GM23338 (cell line): ENCODE data around the gene IGSF9B.

Experiments used
- CREB1 ChIP-seq: fragments of 250-450 bp; sonication (Bioruptor Pico); IDR thresholded peaks from 2 replicates; pipeline ENCODE4 v1.5.0; 2020; ENCODE audit warnings: low read depth, mild to moderate bottlenecking, moderate library complexity
- EZH2 ChIP-seq: fragments of 200-600 bp; sonication (generic); IDR thresholded peaks from one replicate; pipeline ENCODE4 v1.8.0; 2017; ENCODE audit warnings: antibody characterized with exemption, mild to moderate bottlenecking, low read depth; ENCODE audit not compliant: unreplicated experiment
- EZH2phosphoT487 ChIP-seq: fragments of 200-600 bp; sonication (generic); IDR thresholded peaks from one replicate; pipeline ENCODE4 v1.8.1; 2018; ENCODE audit warnings: antibody characterized with exemption; ENCODE audit not compliant: unreplicated experiment
- JUNB ChIP-seq: IDR thresholded peaks from one replicate; pipeline ENCODE4 v1.6.1; 2016; ENCODE audit warnings: antibody characterized with exemption; ENCODE audit not compliant: unreplicated experiment
- POLR2AphosphoS5 ChIP-seq: IDR thresholded peaks from 2 replicates; pipeline ENCODE4 v1.6.1; 2016; ENCODE audit warnings: antibody characterized with exemption, low read depth
- ZNF331 ChIP-seq: fragments of 250-450 bp; sonication (Bioruptor Pico); IDR thresholded peaks from 2 replicates; pipeline ENCODE4 v1.5.0; 2020; ENCODE audit warnings: low read depth, mild to moderate bottlenecking, moderate library complexity
- TF ChIP-seq, protein P1 (sequence below), 2 experiments: fragments of 200-600 bp in 1 of 2; sonication (generic) in 1 of 2; conservative IDR thresholded peaks; 2 replicates each; pipeline versions ENCODE4 v1.5.1 to v1.6.1; 2016 to 2017; ENCODE audit warnings: antibody characterized with exemption in 2 of 2, low read depth in 2 of 2, mild to moderate bottlenecking in 2 of 2, moderate library complexity in 1 of 2
- TF ChIP-seq, protein P2 (sequence below): IDR thresholded peaks from one replicate; pipeline ENCODE4 v1.6.1; 2018; ENCODE audit warnings: antibody characterized with exemption; ENCODE audit not compliant: unreplicated experiment
- TF ChIP-seq, protein P3 (sequence below): IDR thresholded peaks from 2 replicates; pipeline ENCODE4 v1.6.1; 2016; ENCODE audit warnings: antibody characterized with exemption
- TF ChIP-seq, protein P4 (sequence below): fragments of 250-450 bp; sonication (Bioruptor Pico); IDR thresholded peaks from 2 replicates; pipeline ENCODE4 v1.5.0; 2020; ENCODE audit warnings: mild to moderate bottlenecking, moderate library complexity

DNA sequence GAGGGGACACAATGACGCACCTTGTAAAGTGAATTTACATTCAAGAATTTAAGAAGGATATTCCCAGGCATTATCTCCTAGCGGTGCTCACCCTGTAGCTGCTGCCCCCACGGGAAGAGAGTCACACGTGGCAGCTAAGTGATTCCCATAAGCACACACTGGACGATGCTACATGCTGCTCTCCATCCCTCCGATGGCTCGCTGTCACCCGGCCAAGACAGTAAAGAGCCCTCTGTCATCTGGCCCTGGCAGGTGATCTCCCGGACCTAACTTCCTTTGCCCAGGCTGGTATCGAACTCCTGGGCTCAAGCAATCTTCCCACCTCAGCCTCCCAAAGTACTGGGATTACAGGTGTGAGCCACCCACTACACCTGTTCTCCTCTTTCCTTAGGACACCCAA is 39.9 kb upstream of the IGSF9B start:
- TF ChIP-seq EZH2 = no peak
- TF ChIP-seq, protein P1, sequence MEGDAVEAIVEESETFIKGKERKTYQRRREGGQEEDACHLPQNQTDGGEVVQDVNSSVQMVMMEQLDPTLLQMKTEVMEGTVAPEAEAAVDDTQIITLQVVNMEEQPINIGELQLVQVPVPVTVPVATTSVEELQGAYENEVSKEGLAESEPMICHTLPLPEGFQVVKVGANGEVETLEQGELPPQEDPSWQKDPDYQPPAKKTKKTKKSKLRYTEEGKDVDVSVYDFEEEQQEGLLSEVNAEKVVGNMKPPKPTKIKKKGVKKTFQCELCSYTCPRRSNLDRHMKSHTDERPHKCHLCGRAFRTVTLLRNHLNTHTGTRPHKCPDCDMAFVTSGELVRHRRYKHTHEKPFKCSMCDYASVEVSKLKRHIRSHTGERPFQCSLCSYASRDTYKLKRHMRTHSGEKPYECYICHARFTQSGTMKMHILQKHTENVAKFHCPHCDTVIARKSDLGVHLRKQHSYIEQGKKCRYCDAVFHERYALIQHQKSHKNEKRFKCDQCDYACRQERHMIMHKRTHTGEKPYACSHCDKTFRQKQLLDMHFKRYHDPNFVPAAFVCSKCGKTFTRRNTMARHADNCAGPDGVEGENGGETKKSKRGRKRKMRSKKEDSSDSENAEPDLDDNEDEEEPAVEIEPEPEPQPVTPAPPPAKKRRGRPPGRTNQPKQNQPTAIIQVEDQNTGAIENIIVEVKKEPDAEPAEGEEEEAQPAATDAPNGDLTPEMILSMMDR (conservative IDR thresholded peaks at IDR 0.05; ENCODE audit: low read depth in 2 of 2) = no peak
- TF ChIP-seq ZNF331 (CRISPR knock-in tag) = no peak
- TF ChIP-seq EZH2phosphoT487 = no peak
- TF ChIP-seq, protein P2, sequence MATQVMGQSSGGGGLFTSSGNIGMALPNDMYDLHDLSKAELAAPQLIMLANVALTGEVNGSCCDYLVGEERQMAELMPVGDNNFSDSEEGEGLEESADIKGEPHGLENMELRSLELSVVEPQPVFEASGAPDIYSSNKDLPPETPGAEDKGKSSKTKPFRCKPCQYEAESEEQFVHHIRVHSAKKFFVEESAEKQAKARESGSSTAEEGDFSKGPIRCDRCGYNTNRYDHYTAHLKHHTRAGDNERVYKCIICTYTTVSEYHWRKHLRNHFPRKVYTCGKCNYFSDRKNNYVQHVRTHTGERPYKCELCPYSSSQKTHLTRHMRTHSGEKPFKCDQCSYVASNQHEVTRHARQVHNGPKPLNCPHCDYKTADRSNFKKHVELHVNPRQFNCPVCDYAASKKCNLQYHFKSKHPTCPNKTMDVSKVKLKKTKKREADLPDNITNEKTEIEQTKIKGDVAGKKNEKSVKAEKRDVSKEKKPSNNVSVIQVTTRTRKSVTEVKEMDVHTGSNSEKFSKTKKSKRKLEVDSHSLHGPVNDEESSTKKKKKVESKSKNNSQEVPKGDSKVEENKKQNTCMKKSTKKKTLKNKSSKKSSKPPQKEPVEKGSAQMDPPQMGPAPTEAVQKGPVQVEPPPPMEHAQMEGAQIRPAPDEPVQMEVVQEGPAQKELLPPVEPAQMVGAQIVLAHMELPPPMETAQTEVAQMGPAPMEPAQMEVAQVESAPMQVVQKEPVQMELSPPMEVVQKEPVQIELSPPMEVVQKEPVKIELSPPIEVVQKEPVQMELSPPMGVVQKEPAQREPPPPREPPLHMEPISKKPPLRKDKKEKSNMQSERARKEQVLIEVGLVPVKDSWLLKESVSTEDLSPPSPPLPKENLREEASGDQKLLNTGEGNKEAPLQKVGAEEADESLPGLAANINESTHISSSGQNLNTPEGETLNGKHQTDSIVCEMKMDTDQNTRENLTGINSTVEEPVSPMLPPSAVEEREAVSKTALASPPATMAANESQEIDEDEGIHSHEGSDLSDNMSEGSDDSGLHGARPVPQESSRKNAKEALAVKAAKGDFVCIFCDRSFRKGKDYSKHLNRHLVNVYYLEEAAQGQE = no peak
- no peak for TF ChIP-seq POLR2AphosphoS5
- TF ChIP-seq, protein P3, sequence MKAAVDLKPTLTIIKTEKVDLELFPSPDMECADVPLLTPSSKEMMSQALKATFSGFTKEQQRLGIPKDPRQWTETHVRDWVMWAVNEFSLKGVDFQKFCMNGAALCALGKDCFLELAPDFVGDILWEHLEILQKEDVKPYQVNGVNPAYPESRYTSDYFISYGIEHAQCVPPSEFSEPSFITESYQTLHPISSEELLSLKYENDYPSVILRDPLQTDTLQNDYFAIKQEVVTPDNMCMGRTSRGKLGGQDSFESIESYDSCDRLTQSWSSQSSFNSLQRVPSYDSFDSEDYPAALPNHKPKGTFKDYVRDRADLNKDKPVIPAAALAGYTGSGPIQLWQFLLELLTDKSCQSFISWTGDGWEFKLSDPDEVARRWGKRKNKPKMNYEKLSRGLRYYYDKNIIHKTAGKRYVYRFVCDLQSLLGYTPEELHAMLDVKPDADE = no peak
- no peak for TF ChIP-seq CREB1 (CRISPR knock-in tag)
- no peak for TF ChIP-seq JUNB
- TF ChIP-seq, protein P4, sequence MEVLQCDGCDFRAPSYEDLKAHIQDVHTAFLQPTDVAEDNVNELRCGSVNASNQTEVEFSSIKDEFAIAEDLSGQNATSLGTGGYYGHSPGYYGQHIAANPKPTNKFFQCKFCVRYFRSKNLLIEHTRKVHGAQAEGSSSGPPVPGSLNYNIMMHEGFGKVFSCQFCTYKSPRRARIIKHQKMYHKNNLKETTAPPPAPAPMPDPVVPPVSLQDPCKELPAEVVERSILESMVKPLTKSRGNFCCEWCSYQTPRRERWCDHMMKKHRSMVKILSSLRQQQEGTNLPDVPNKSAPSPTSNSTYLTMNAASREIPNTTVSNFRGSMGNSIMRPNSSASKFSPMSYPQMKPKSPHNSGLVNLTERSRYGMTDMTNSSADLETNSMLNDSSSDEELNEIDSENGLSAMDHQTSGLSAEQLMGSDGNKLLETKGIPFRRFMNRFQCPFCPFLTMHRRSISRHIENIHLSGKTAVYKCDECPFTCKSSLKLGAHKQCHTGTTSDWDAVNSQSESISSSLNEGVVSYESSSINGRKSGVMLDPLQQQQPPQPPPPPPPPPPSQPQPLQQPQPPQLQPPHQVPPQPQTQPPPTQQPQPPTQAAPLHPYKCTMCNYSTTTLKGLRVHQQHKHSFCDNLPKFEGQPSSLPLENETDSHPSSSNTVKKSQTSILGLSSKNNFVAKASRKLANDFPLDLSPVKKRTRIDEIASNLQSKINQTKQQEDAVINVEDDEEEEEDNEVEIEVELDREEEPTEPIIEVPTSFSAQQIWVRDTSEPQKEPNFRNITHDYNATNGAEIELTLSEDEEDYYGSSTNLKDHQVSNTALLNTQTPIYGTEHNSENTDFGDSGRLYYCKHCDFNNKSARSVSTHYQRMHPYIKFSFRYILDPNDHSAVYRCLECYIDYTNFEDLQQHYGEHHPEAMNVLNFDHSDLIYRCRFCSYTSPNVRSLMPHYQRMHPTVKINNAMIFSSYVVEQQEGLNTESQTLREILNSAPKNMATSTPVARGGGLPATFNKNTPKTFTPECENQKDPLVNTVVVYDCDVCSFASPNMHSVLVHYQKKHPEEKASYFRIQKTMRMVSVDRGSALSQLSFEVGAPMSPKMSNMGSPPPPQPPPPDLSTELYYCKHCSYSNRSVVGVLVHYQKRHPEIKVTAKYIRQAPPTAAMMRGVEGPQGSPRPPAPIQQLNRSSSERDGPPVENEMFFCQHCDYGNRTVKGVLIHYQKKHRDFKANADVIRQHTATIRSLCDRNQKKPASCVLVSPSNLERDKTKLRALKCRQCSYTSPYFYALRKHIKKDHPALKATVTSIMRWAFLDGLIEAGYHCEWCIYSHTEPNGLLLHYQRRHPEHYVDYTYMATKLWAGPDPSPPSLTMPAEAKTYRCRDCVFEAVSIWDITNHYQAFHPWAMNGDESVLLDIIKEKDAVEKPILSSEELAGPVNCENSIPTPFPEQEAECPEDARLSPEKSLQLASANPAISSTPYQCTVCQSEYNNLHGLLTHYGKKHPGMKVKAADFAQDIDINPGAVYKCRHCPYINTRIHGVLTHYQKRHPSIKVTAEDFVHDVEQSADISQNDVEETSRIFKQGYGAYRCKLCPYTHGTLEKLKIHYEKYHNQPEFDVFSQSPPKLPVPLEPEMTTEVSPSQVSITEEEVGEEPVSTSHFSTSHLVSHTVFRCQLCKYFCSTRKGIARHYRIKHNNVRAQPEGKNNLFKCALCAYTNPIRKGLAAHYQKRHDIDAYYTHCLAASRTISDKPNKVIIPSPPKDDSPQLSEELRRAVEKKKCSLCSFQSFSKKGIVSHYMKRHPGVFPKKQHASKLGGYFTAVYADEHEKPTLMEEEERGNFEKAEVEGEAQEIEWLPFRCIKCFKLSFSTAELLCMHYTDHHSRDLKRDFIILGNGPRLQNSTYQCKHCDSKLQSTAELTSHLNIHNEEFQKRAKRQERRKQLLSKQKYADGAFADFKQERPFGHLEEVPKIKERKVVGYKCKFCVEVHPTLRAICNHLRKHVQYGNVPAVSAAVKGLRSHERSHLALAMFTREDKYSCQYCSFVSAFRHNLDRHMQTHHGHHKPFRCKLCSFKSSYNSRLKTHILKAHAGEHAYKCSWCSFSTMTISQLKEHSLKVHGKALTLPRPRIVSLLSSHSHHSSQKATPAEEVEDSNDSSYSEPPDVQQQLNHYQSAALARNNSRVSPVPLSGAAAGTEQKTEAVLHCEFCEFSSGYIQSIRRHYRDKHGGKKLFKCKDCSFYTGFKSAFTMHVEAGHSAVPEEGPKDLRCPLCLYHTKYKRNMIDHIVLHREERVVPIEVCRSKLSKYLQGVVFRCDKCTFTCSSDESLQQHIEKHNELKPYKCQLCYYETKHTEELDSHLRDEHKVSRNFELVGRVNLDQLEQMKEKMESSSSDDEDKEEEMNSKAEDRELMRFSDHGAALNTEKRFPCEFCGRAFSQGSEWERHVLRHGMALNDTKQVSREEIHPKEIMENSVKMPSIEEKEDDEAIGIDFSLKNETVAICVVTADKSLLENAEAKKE = no peak
